HL-60/S4 (cell line): ENCODE measurements around the gene TDRD9.

Source experiments
- in situ Hi-C: fragments of 300-500 bp; cut with MboI; formaldehyde crosslinking; loops from 2 replicates; pipeline ENCODE4 v1.14.3; 2022; ENCODE audit warnings: low sequenced_read_pairs

TDRD9 gene

GRCh38 chr14:103974575-103974974 is 46.3 kb downstream of the TDRD9 start:
- in situ Hi-C loops: no loop called here

- in situ Hi-C loops: loop anchor here (25.0 kb wide), 1 partner anchor 168 kb away; no protein-coding TSS in a partner anchor
Measured at GRCh38 chr14:103980623-103981238, 52.5 kb downstream of the TDRD9 start.

GRCh38 chr14:103984196-103984595 is 55.9 kb downstream of the TDRD9 start:
- in situ Hi-C loops: loop anchor here (25.0 kb wide), 1 partner anchor 172 kb away; no protein-coding TSS in a partner anchor

GRCh38 chr14:103989034-103989433 is 60.8 kb downstream of the TDRD9 start:
- in situ Hi-C loops: loop anchor here (25.0 kb wide), 1 partner anchor 177 kb away; no protein-coding TSS in a partner anchor

- in situ Hi-C loops: loop anchor here (25.0 kb wide), 1 partner anchor 178 kb away; no protein-coding TSS in a partner anchor
Measured at GRCh38 chr14:103989964-103990363, 61.7 kb downstream of the TDRD9 start.

GRCh38 chr14:103994535-103995184 is 66.4 kb downstream of the TDRD9 start:
- in situ Hi-C loops: loop anchor here (25.0 kb wide), 1 partner anchor 182 kb away; no protein-coding TSS in a partner anchor

GRCh38 chr14:103995876-103996275 is 67.6 kb downstream of the TDRD9 start:
- in situ Hi-C loops: loop anchor here (25.0 kb wide), 1 partner anchor 184 kb away; no protein-coding TSS in a partner anchor

- in situ Hi-C loops: loop anchor here (25.0 kb wide), 1 partner anchor 185 kb away; no protein-coding TSS in a partner anchor
Measured at GRCh38 chr14:103997391-103997790, 69.1 kb downstream of the TDRD9 start.

GRCh38 chr14:103998027-103998426 is 69.8 kb downstream of the TDRD9 start:
- in situ Hi-C loops: loop anchor here (25.0 kb wide), 1 partner anchor 186 kb away; no protein-coding TSS in a partner anchor

- in situ Hi-C loops: loop anchor here (25.0 kb wide), 1 partner anchor 188 kb away; no protein-coding TSS in a partner anchor
Measured at GRCh38 chr14:103999795-104000440, 71.7 kb downstream of the TDRD9 start.

- in situ Hi-C loops: no loop called here
Measured at GRCh38 chr14:104001003-104001402, 72.7 kb downstream of the TDRD9 start.

- in situ Hi-C loops: no loop called here
Measured at GRCh38 chr14:104003616-104004015, 75.4 kb downstream of the TDRD9 start.

- in situ Hi-C loops: no loop called here
Measured at GRCh38 chr14:104004849-104005248, 76.6 kb downstream of the TDRD9 start.

GRCh38 chr14:104005489-104005888 is 77.2 kb downstream of the TDRD9 start:
- in situ Hi-C loops: no loop called here

- in situ Hi-C loops: no loop called here
Measured at GRCh38 chr14:104007121-104007520, 78.9 kb downstream of the TDRD9 start.

- in situ Hi-C loops: no loop called here
Measured at GRCh38 chr14:104009297-104009696, 81.0 kb downstream of the TDRD9 start.

- in situ Hi-C loops: no loop called here
Measured at GRCh38 chr14:104011824-104012517, 83.7 kb downstream of the TDRD9 start.

GRCh38 chr14:104014764-104015163 is 86.5 kb downstream of the TDRD9 start:
- in situ Hi-C loops: no loop called here

- in situ Hi-C loops: no loop called here
Measured at GRCh38 chr14:104016873-104017650, 88.8 kb downstream of the TDRD9 start.

- in situ Hi-C loops: no loop called here
Measured at GRCh38 chr14:104019029-104019428, 90.8 kb downstream of the TDRD9 start.
